ENCODE measurements around the gene LMAN1L. TPM values are rescaled to one million over a fixed set of nuclear protein-coding genes. Genes with fewer than 3 reads are reported as not detected.

LMAN1L gene
- total and polyA plus RNA-seq, 4 experiments from 2014 or later: 0.23 to 0.39 TPM; not detected in 2

- Mint-ChIP-seq H3K27ac (peak overlapping the region; percentile 91 to 98 (median 96)), H3K27me3 (no peaks in the 10 kb centered on the region), H3K9me3 (no peaks in the 10 kb centered on the region), H3K36me3 (peaks cover 0 to 11% of the 10 kb centered on the region in 2 donors), H3K4me1 (peaks cover 46 to 84% (median 71%) of the 10 kb centered on the region in 4 donors), H3K4me3 (peak overlapping the region; percentile 69 to 97 (median 82))
- intact Hi-C loops (cut with micrococcal nuclease): no loop called here
- Histone ChIP-seq H3K36me3 (ENCODE audit: insufficient read depth, low read length) (no peaks in the 10 kb centered on the region), H3K9me3 (ENCODE audit: control insufficient read depth in 1 of 2, low read length in 2 of 2) (no peaks in the 10 kb centered on the region), H3K4me1 (ENCODE audit: insufficient read depth, low read length) (peaks cover 77% of the 10 kb centered on the region), H3K27me3 (ENCODE audit: insufficient read depth, low read length) (no peaks in the 10 kb centered on the region), H3K4me3 (ENCODE audit: low read length in 2 of 2) (peak overlapping the region; percentile 3 to 52), H3K27ac (ENCODE audit: low read depth, low read length) (peak overlapping the region; percentile 81)
- POLR2A ChIA-PET (ENCODE audit: partially characterized antibody): interaction anchor here (0.7 to 24.9 kb wide), 21 partner anchors 9 to 1030 kb away, joined by 3 to 1342 read pairs (median 4); partner anchors contain the start of genes ARID3B, CLK3, COX5A and CSK
- DNase-seq: no peak
- CTCF ChIA-PET (ENCODE audit: partially characterized antibody): interaction anchor here (0.8 to 36.4 kb wide), 10 partner anchors 1 to 179 kb away, joined by 3 to 1908 read pairs (median 10); partner anchors contain the start of genes CSK, FAM219B, LMAN1L and RPP25
These were observed 34.7 kb upstream of the LMAN1L start for GRCh38 chr15:74777769-74778598.

GRCh38 chr15:74778599-74778970 lies 34.0 kb upstream of the LMAN1L start:
- Histone ChIP-seq H3K27me3 (ENCODE audit: insufficient read depth, low read length) (no peaks in the 10 kb centered on the region), H3K36me3 (ENCODE audit: insufficient read depth, low read length) (no peaks in the 10 kb centered on the region), H3K27ac (ENCODE audit: low read depth, low read length) (peak overlapping the region; percentile 81), H3K4me3 (ENCODE audit: low read length in 2 of 2) (no peak overlapping the region), H3K9me3 (ENCODE audit: control insufficient read depth in 1 of 2, low read length in 2 of 2) (no peaks in the 10 kb centered on the region), H3K4me1 (ENCODE audit: insufficient read depth, low read length) (peaks cover 75% of the 10 kb centered on the region)
- H3K27me3 Mint-ChIP-seq: no peaks in the 10 kb centered on the region
- peak overlapping the region; percentile 5 to 97 (median 82) for H3K4me3 Mint-ChIP-seq
- H3K4me1 Mint-ChIP-seq: peaks cover 46 to 87% (median 68%) of the 10 kb centered on the region in 4 donors
- no peak for DNase-seq
- peaks cover 0 to 17% of the 10 kb centered on the region in 2 donors for H3K36me3 Mint-ChIP-seq
- ChIA-PET POLR2A (ENCODE audit: partially characterized antibody) (interaction anchor here (0.7 to 24.9 kb wide), 15 partner anchors 2 to 1029 kb away, joined by 3 to 1342 read pairs (median 5); partner anchors contain the start of genes CLK3, COX5A, CSK and FAM219B), CTCF (ENCODE audit: partially characterized antibody) (interaction anchor here (2.1 to 36.4 kb wide), 6 partner anchors 0 to 146 kb away, joined by 7 to 1908 read pairs (median 210); partner anchors contain the start of genes CSK, FAM219B, LMAN1L and ULK3)
- H3K27ac Mint-ChIP-seq: peak overlapping the region; percentile 91 to 98 (median 96)
- intact Hi-C loops (cut with micrococcal nuclease): no loop called here
- no peaks in the 10 kb centered on the region for H3K9me3 Mint-ChIP-seq

GRCh38 chr15:74779162-74779648 lies 33.4 kb upstream of the LMAN1L start:
- Histone ChIP-seq H3K27ac (ENCODE audit: low read depth, low read length) (peak overlapping the region; percentile 81), H3K4me1 (ENCODE audit: insufficient read depth, low read length) (peaks cover 78% of the 10 kb centered on the region), H3K4me3 (ENCODE audit: low read length in 2 of 2) (no peak overlapping the region), H3K27me3 (ENCODE audit: insufficient read depth, low read length) (no peaks in the 10 kb centered on the region), H3K36me3 (ENCODE audit: insufficient read depth, low read length) (no peaks in the 10 kb centered on the region), H3K9me3 (ENCODE audit: control insufficient read depth in 1 of 2, low read length in 2 of 2) (no peaks in the 10 kb centered on the region)
- H3K9me3 Mint-ChIP-seq: no peaks in the 10 kb centered on the region
- peaks cover 0 to 19% of the 10 kb centered on the region in 2 donors for H3K36me3 Mint-ChIP-seq
- CTCF ChIA-PET (ENCODE audit: partially characterized antibody): interaction anchor here (0.5 to 36.4 kb wide), 6 partner anchors 0 to 810 kb away, joined by 3 to 1908 read pairs (median 22); partner anchors contain the start of genes CSK, FAM219B and LMAN1L
- H3K4me1 Mint-ChIP-seq: peaks cover 46 to 86% (median 63%) of the 10 kb centered on the region in 4 donors
- H3K27ac Mint-ChIP-seq: peak overlapping the region; percentile 91 to 98 (median 96)
- intact Hi-C loops (cut with micrococcal nuclease): no loop called here
- H3K27me3 Mint-ChIP-seq: no peaks in the 10 kb centered on the region
- peak overlapping the region; percentile 49 to 97 (median 82) for H3K4me3 Mint-ChIP-seq
- POLR2A ChIA-PET (ENCODE audit: partially characterized antibody): interaction anchor here (0.9 to 24.9 kb wide), 11 partner anchors 1 to 589 kb away, joined by 3 to 1342 read pairs (median 4); partner anchors contain the start of genes ARID3B, CLK3, COX5A and CSK
- no peak for DNase-seq

GRCh38 chr15:74780523-74781430 lies 31.9 kb upstream of the LMAN1L start:
- DNase-seq: peak; percentile 55 to 84 (median 58)
- Mint-ChIP-seq H3K4me1 (peaks cover 48 to 89% (median 64%) of the 10 kb centered on the region in 4 donors), H3K9me3 (peaks cover 0 to 3% (median 0%) of the 10 kb centered on the region in 8 donors), H3K27ac (peak overlapping the region; percentile 91 to 98 (median 96)), H3K4me3 (peak overlapping the region; percentile 88 to 97 (median 96)), H3K36me3 (peaks cover 4 to 30% of the 10 kb centered on the region in 2 donors), H3K27me3 (no peaks in the 10 kb centered on the region)
- peak overlapping the region; percentile 55 to 76 for H3K4me3 ChIP-seq (ENCODE audit: low read length in 2 of 2)
- H3K4me1 ChIP-seq (ENCODE audit: insufficient read depth, low read length): peaks cover 82% of the 10 kb centered on the region
- CTCF ChIA-PET (ENCODE audit: partially characterized antibody): interaction anchor here (0.6 to 36.4 kb wide), 11 partner anchors 2 to 174 kb away, joined by 3 to 1908 read pairs (median 4); partner anchors contain the start of genes CSK, FAM219B and LMAN1L
- POLR2A ChIA-PET (ENCODE audit: partially characterized antibody): interaction anchor here (0.5 to 24.9 kb wide), 16 partner anchors 0 to 671 kb away, joined by 3 to 1342 read pairs (median 5); partner anchors contain the start of genes CLK3, CSK, FAM219B and MAN2C1
- H3K36me3 ChIP-seq (ENCODE audit: insufficient read depth, low read length): no peaks in the 10 kb centered on the region
- intact Hi-C loops (cut with micrococcal nuclease): loop anchor here (1.0 to 2.0 kb wide), 5 partner anchors 9 to 670 kb away; partner anchors contain the start of gene SIN3A
- H3K27ac ChIP-seq (ENCODE audit: low read depth, low read length): peak overlapping the region; percentile 81
- H3K27me3 ChIP-seq (ENCODE audit: insufficient read depth, low read length): no peaks in the 10 kb centered on the region
- H3K9me3 ChIP-seq (ENCODE audit: control insufficient read depth in 1 of 2, low read length in 2 of 2): no peaks in the 10 kb centered on the region

GRCh38 chr15:74781431-74782258 lies 31.0 kb upstream of the LMAN1L start, which contains the start of gene CSK:
CSK (plus strand) TSS chr15:74782080; CDS start chr15:74798298, 16,218 bp downstream.
- Histone ChIP-seq H3K4me3 (ENCODE audit: low read length in 2 of 2) (peak within 1 kb of the TSS; percentile 93 to 97), H3K4me1 (ENCODE audit: insufficient read depth, low read length) (peaks cover 80% of the 10 kb centered on the region), H3K9me3 (ENCODE audit: control insufficient read depth in 1 of 2, low read length in 2 of 2) (no peaks in the 10 kb centered on the region), H3K36me3 (ENCODE audit: insufficient read depth, low read length) (no peaks in the 10 kb centered on the region), H3K27ac (ENCODE audit: low read depth, low read length) (peak within 1 kb of the TSS; percentile 86), H3K27me3 (ENCODE audit: insufficient read depth, low read length) (no peaks in the 10 kb centered on the region)
- Mint-ChIP-seq H3K27ac (peak within 1 kb of the TSS; percentile 95 to 98 (median 98)), H3K4me1 (peaks cover 48 to 90% (median 62%) of the 10 kb centered on the region in 4 donors), H3K27me3 (no peaks in the 10 kb centered on the region), H3K9me3 (peaks cover 0 to 3% (median 0%) of the 10 kb centered on the region in 8 donors), H3K4me3 (peak within 1 kb of the TSS; percentile 90 to 97 (median 96)), H3K36me3 (peaks cover 4 to 33% of the 10 kb centered on the region in 2 donors)
- CTCF ChIA-PET (ENCODE audit: partially characterized antibody): interaction anchor here (0.6 to 36.4 kb wide), 7 partner anchors 3 to 173 kb away, joined by 3 to 1908 read pairs (median 12); partner anchors contain the start of genes CSK and LMAN1L
- POLR2A ChIA-PET (ENCODE audit: partially characterized antibody): interaction anchor here (0.7 to 24.9 kb wide), 11 partner anchors 1 to 670 kb away, joined by 3 to 1342 read pairs (median 5); partner anchors contain the start of genes CLK3, CSK, FAM219B and SIN3A
- intact Hi-C loops (cut with micrococcal nuclease): loop anchor here (1.0 to 2.0 kb wide), 5 partner anchors 8 to 669 kb away; partner anchors contain the start of gene SIN3A
- peak; percentile 74 to 87 (median 84) for DNase-seq

Data from CD4-positive, alpha-beta memory T cell (primary cell).